HCT116 (cell line): ENCODE measurements around the gene ADAMTS4. TPM values are rescaled to one million over a fixed set of nuclear protein-coding genes. Genes with fewer than 3 reads are reported as not detected.

Experiments used
- ATAC-seq: fragments of 200-7000 bp; cut with Tn5 transposase; 2 replicates; pipeline ENCODE4 v1.9.1; 2020; ENCODE audit warnings: mild to moderate bottlenecking, moderate library complexity
- BruUV-seq: library from RNA; stranded (reverse); fragments of 400-500 nt; replicated peaks from 2 replicates; lab custom pipeline; 2021; lab: Mats Ljungman, UMichigan
- CTCF ChIA-PET: fragments of 300-600 bp; sonication (Branson Sonifier 250); formaldehyde crosslinking; loops from one replicate; lab custom pipeline; 2021; ENCODE audit warnings: antibody characterized with exemption; lab: Charles Lee
- POLR2A ChIA-PET: fragments of 300-600, 350-600 bp; sonication (Branson Sonifier 250); formaldehyde crosslinking; loops from one replicate; lab custom pipeline; 2021; ENCODE audit warnings: antibody characterized with exemption; lab: Charles Lee
- RAD21 ChIA-PET, 2 experiments: fragments of 300-600 bp; sonication (Branson Sonifier 250); formaldehyde crosslinking; loops; one replicate each; lab custom pipeline; 2023; ENCODE audit warnings: low total read pairs in 2 of 2; ENCODE audit not compliant: uncharacterized antibody in 2 of 2, unreplicated experiment in 2 of 2, low non-redundant PET in 1 of 2; lab: Charles Lee
- DNase-seq: peaks from one replicate; pipeline ENCODE4 v3.0.0-alpha.2; 2010; ENCODE audit warnings: low read depth, low spot score
- H2AFZ ChIP-seq: fragments of 200-600 bp; shearing (Covaris generic), sonication (generic); 2 replicates; pipeline ENCODE4 v1.6.1; 2017; ENCODE audit warnings: low read depth, mixed run types, mixed read lengths, antibody characterized with exemption, low read length; ENCODE audit not compliant: poor library complexity, severe bottlenecking
- H3K27ac ChIP-seq: 2 replicates; pipeline ENCODE4 v1.5.1; 2012; ENCODE audit warnings: low read depth, low read length
- H3K27me3 ChIP-seq: fragments of 200-600 bp; sonication (generic); 2 replicates; pipeline ENCODE4 v1.6.1; 2016; ENCODE audit warnings: mixed run types, low read length, mixed read lengths; ENCODE audit not compliant: insufficient read depth
- H3K36me3 ChIP-seq, 2 experiments: fragments of 200-500 bp in 1 of 2; fragments of 200-600 bp in 1 of 2; sonication (Bioruptor generic) in 1 of 2; sonication (generic) in 1 of 2; 2 replicates each; pipeline versions ENCODE4 v1.5.1 to v1.6.1; 2014 to 2016; ENCODE audit warnings: low read length in 2 of 2, inconsistent platforms in 1 of 2, mixed read lengths in 1 of 2, mixed run types in 1 of 2; ENCODE audit not compliant: insufficient read depth in 2 of 2, control insufficient read depth in 1 of 2
- H3K4me1 ChIP-seq, 2 experiments: fragments of 200-600 bp in 1 of 2; sonication (generic) in 1 of 2; 2 replicates each; pipeline versions ENCODE4 v1.5.1 to v1.6.1; 2012 to 2017; ENCODE audit warnings: low read length in 2 of 2, inconsistent platforms in 1 of 2, mild to moderate bottlenecking in 1 of 2, mixed read lengths in 1 of 2, mixed run types in 1 of 2, moderate library complexity in 1 of 2; ENCODE audit not compliant: insufficient read depth in 2 of 2, control insufficient read depth in 1 of 2
- H3K4me2 ChIP-seq: fragments of 200-600 bp; sonication (generic); 2 replicates; pipeline ENCODE4 v1.6.1; 2017; ENCODE audit warnings: mixed run types, low read length, mixed read lengths
- H3K4me3 ChIP-seq, 2 experiments: fragments of 200-600 bp in 1 of 2; sonication (generic) in 1 of 2; replicated peaks in 1 of 2; 2 replicates each; pipeline ENCODE4 v1.5.1; 2011 to 2016; ENCODE audit warnings: low read length in 2 of 2, control low read depth in 1 of 2, low read depth in 1 of 2, mild to moderate bottlenecking in 1 of 2, mixed read lengths in 1 of 2, mixed run types in 1 of 2
- H3K79me2 ChIP-seq: fragments of 200-600 bp; sonication (generic); 2 replicates; pipeline ENCODE4 v1.6.1; 2017; ENCODE audit warnings: mild to moderate bottlenecking, mixed run types, low read length, moderate library complexity, mixed read lengths; ENCODE audit not compliant: insufficient read depth
- H3K9ac ChIP-seq: fragments of 200-600 bp; sonication (generic); 2 replicates; pipeline ENCODE4 v1.6.1; 2016; ENCODE audit warnings: low read length, mixed read lengths
- H3K9me2 ChIP-seq: fragments of 200-600 bp; sonication (generic), shearing (Covaris generic); 2 replicates; pipeline ENCODE4 v1.6.1; 2017; ENCODE audit warnings: mixed run types, mild to moderate bottlenecking, moderate library complexity; ENCODE audit not compliant: insufficient read depth
- H3K9me3 ChIP-seq, 2 experiments: fragments of 200-500 bp in 1 of 2; fragments of 200-600 bp in 1 of 2; sonication (Bioruptor generic) in 1 of 2; sonication (generic) in 1 of 2; 2 replicates each; pipeline ENCODE4 v1.6.1; 2014 to 2017; ENCODE audit warnings: low read length in 2 of 2, mixed read lengths in 2 of 2, inconsistent platforms in 1 of 2, low read depth in 1 of 2, mild to moderate bottlenecking in 1 of 2, mixed run types in 1 of 2, moderate library complexity in 1 of 2; ENCODE audit not compliant: control insufficient read depth in 1 of 2, insufficient read depth in 1 of 2
- H4K20me1 ChIP-seq: fragments of 200-600 bp; sonication (generic), shearing (Covaris generic); 2 replicates; pipeline ENCODE4 v1.6.1; 2017; ENCODE audit warnings: mixed run types, mild to moderate bottlenecking, moderate library complexity; ENCODE audit not compliant: insufficient read depth
- CBX3 ChIP-seq: IDR thresholded peaks from 2 replicates; pipeline ENCODE4 v1.6.1; 2012; ENCODE audit warnings: low read depth
- CEBPB ChIP-seq: IDR thresholded peaks from 2 replicates; pipeline ENCODE4 v1.6.1; 2012; ENCODE audit warnings: low read depth
- EGR1 ChIP-seq: IDR thresholded peaks from 2 replicates; pipeline ENCODE4 v1.6.1; 2012; ENCODE audit warnings: low read depth
- ELF1 ChIP-seq: IDR thresholded peaks from 2 replicates; pipeline ENCODE4 v1.6.1; 2012; ENCODE audit warnings: low read depth, borderline replicate concordance
- EZH2phosphoT487 ChIP-seq: fragments of 200-600 bp; IDR thresholded peaks from 2 replicates; pipeline ENCODE4 v1.6.1; 2018; ENCODE audit warnings: antibody characterized with exemption, borderline replicate concordance
- FOSL1 ChIP-seq: IDR thresholded peaks from 2 replicates; pipeline ENCODE4 v1.6.1; 2012; ENCODE audit warnings: low read depth
- JUND ChIP-seq: IDR thresholded peaks from 2 replicates; pipeline ENCODE4 v1.6.1; 2012
- RAD21 ChIP-seq: IDR thresholded peaks from 2 replicates; pipeline ENCODE4 v1.6.1; 2012; ENCODE audit warnings: low read depth, mild to moderate bottlenecking
- SP1 ChIP-seq: IDR thresholded peaks from 2 replicates; pipeline ENCODE4 v1.6.1; 2012; ENCODE audit warnings: low read depth
- SRF ChIP-seq: IDR thresholded peaks from 2 replicates; pipeline ENCODE4 v1.6.1; 2012; ENCODE audit warnings: low read depth
- YY1 ChIP-seq: IDR thresholded peaks from 2 replicates; pipeline ENCODE4 v1.6.1; 2011; ENCODE audit warnings: low read length, low read depth, moderate library complexity, mild to moderate bottlenecking; ENCODE audit not compliant: insufficient replicate concordance; ENCODE audit errors: extremely low read depth
- ZFX ChIP-seq: fragments of 450-650 bp; IDR thresholded peaks from 2 replicates; pipeline ENCODE4 v1.6.1; 2017
- ZNF274 ChIP-seq: fragments of 200-500 bp; sonication (Bioruptor generic); IDR thresholded peaks from 2 replicates; pipeline ENCODE4 v1.6.1; 2014; ENCODE audit warnings: mild to moderate bottlenecking, low read depth, low read length, inconsistent platforms
- intact Hi-C: fragments of 100-400 bp; cut with micrococcal nuclease; formaldehyde crosslinking; loops from 2 replicates; pipeline ENCODE4 v1.10.0; 2022
- total RNA-seq: library from RNA; stranded (reverse); gene quantifications from one replicate; pipeline ENCODE4 v1.2.1, GENCODE V29; 2021; ENCODE audit not compliant: unreplicated experiment
- TF ChIP-seq, protein P1 (sequence below): IDR thresholded peaks from 2 replicates; pipeline ENCODE4 v1.6.1; 2011; ENCODE audit warnings: mild to moderate bottlenecking, low read length, moderate library complexity; ENCODE audit not compliant: insufficient replicate concordance; ENCODE audit errors: extremely low read depth
- TF ChIP-seq, protein P2 (sequence below): IDR thresholded peaks from 2 replicates; pipeline ENCODE4 v1.6.1; 2012
- TF ChIP-seq, protein P3 (sequence below): IDR thresholded peaks from 2 replicates; pipeline ENCODE4 v1.6.1; 2012

The ADAMTS4 gene
- total RNA-seq, 1 experiment from 2014 or later, result not detected

DNA sequence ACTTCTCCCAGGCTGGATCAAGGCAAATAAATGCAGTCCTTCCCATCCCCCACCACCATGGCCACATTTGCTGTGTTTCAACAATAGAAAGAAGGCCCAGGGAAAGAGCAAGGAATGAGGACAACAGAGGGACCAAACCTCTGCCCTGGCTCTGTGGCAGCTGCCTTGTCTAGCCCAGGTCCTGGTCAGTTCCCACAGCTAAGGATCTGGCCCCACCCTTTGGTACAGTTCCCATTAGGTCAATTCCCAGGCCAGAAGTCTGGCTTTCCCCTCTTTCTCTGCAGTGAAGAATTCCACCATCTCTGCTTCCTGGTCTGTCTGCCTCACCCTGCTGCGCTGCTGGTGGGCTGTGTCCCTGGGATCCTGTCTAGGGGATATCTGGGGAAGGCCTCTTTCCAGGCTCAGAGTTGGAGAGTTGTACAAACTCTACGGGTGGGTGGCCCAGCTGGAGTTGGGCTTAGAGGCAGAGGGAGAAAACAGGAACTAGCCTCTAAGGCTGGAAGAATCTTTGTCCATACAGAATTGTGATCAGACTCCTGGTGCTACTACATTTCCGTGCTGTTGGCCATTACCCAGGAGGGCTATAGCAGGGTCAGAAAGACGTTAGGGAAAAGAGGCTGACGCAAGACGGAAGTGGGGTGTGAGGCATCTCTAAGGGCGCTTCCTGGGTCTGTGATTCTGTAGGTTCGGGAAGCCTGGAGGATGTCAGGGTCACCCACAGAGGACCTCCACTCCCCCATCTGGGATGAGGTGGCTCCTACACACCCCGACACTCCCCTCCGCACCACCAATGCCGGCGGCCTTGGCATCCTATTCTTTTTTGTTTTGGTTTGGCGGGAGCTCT lies 2.4 kb upstream of the ADAMTS4 start:
- Histone ChIP-seq H3K9me2 (no peaks in the 10 kb centered on the region), H3K27ac (peak overlapping the region; percentile 52), H2AFZ (no peak overlapping the region), H3K9me3 (no peaks in the 10 kb centered on the region), H3K36me3 (peaks cover 11 to 17% of the 10 kb centered on the region in 2 experiments; a peak in 2 of 4 replicates), H4K20me1 (no peaks in the 10 kb centered on the region), H3K27me3 (no peaks in the 10 kb centered on the region), H3K4me3 (peak overlapping the region; percentile 94 to 98), H3K79me2 (peaks cover 29% of the 10 kb centered on the region), H3K4me2 (peak overlapping the region; percentile 89), H3K4me1 (peaks cover 8 to 38% of the 10 kb centered on the region in 2 experiments; a peak in 3 of 4 replicates), H3K9ac (peak overlapping the region; percentile 98)
- no peak for ATAC-seq
- no peak for TF ChIP-seq CEBPB
- ChIA-PET POLR2A (interaction anchor here (0.9 to 3.0 kb wide), 6 partner anchors 7 to 86 kb away, joined by 3 to 12 read pairs (median 4); partner anchors contain the start of genes B4GALT3 and PPOX), RAD21 (no interaction called here), CTCF (interaction anchor here (1.1 to 1.8 kb wide), 5 partner anchors 9 to 181 kb away, joined by 4 to 7 read pairs (median 5); partner anchors contain the start of genes APOA2, PPOX and TOMM40L)
- no peak for DNase-seq
- intact Hi-C loops, result no loop called here
- BruUV-seq, result no TSS peak

DNA sequence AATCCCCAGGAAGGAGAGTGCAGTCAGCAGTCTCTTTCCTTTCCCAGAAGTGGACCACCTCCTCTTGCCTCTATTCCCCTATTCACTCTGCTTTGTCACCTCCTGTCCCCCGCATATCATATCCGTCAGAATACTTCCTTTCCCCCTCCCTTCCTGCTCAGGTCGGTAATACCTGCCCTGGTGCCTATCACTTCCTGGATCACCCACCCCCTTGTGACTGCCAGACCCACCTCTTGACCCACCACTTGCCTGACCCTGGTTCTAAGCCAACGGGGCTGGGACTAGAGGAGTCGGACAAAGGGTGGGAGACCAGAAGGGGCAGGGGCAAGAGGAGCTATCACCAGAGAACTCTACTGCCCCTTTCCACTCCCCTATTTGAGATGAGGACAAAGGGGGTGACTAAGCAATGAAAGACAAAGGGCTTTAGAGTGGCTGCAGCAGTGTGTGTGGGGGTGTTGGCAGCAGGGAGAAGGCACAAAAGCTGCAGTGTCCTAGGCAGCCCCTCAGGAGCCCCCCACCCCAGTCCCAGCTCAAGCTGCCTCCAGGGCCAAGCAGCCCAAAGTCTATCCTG lies 1.7 kb upstream of the ADAMTS4 start:
- Histone ChIP-seq H3K9ac (no peak overlapping the region), H3K9me3 (no peaks in the 10 kb centered on the region), H3K79me2 (peaks cover 27% of the 10 kb centered on the region), H3K27ac (no peak overlapping the region; the same call in 1 of the 2 replicates), H2AFZ (no peak overlapping the region), H4K20me1 (no peaks in the 10 kb centered on the region), H3K4me2 (peak overlapping the region; percentile 89; the same call in 1 of the 2 replicates), H3K9me2 (no peaks in the 10 kb centered on the region), H3K36me3 (peaks cover 8 to 16% of the 10 kb centered on the region in 2 experiments; a peak in 2 of 4 replicates), H3K4me3 (no peak overlapping the region), H3K4me1 (peaks cover 8 to 38% of the 10 kb centered on the region in 2 experiments; a peak in 3 of 4 replicates), H3K27me3 (no peaks in the 10 kb centered on the region)
- POLR2A ChIA-PET, result interaction anchor here (3.0 kb wide), 1 partner anchor 35 kb away, joined by 12 read pairs; the partner anchor contains the start of gene PPOX
- DNase-seq, result no peak
- no TSS peak for BruUV-seq
- RAD21 ChIA-PET, result no interaction called here
- no peak for ATAC-seq
- no peak for TF ChIP-seq YY1
- TF ChIP-seq JUND, result no peak
- TF ChIP-seq, protein P1, sequence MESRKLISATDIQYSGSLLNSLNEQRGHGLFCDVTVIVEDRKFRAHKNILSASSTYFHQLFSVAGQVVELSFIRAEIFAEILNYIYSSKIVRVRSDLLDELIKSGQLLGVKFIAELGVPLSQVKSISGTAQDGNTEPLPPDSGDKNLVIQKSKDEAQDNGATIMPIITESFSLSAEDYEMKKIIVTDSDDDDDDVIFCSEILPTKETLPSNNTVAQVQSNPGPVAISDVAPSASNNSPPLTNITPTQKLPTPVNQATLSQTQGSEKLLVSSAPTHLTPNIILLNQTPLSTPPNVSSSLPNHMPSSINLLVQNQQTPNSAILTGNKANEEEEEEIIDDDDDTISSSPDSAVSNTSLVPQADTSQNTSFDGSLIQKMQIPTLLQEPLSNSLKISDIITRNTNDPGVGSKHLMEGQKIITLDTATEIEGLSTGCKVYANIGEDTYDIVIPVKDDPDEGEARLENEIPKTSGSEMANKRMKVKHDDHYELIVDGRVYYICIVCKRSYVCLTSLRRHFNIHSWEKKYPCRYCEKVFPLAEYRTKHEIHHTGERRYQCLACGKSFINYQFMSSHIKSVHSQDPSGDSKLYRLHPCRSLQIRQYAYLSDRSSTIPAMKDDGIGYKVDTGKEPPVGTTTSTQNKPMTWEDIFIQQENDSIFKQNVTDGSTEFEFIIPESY, result no peak
- TF ChIP-seq SRF, result no peak
- TF ChIP-seq, protein P2, sequence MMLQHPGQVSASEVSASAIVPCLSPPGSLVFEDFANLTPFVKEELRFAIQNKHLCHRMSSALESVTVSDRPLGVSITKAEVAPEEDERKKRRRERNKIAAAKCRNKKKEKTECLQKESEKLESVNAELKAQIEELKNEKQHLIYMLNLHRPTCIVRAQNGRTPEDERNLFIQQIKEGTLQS, result no peak
- TF ChIP-seq SP1, result no peak
- TF ChIP-seq FOSL1, result no peak
- no peak for TF ChIP-seq RAD21
- no peak for TF ChIP-seq ZNF274
- no peak for TF ChIP-seq ZFX
- no peak for TF ChIP-seq EGR1
- TF ChIP-seq, protein P3, sequence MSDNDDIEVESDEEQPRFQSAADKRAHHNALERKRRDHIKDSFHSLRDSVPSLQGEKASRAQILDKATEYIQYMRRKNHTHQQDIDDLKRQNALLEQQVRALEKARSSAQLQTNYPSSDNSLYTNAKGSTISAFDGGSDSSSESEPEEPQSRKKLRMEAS, result no peak
- TF ChIP-seq CBX3, result no peak
- TF ChIP-seq EZH2phosphoT487, result no peak
- TF ChIP-seq ELF1, result no peak
- CTCF ChIA-PET, result no interaction called here
- intact Hi-C loops, result no loop called here
